Fibroblast of pulmonary artery (primary cell): Measurements from ENCODE around the gene SERAC1.

Source experiments
- DNase-seq: peaks from one replicate; pipeline ENCODE4 v3.0.0-alpha.2; 2010; ENCODE audit warnings: low read depth
- H3K4me3 ChIP-seq: replicated peaks from 2 replicates; pipeline ENCODE4 v1.5.1; 2011; ENCODE audit warnings: low read depth, mild to moderate bottlenecking, control low read depth, low read length, moderate library complexity
- TF ChIP-seq, protein P1 (sequence below): IDR thresholded peaks from 2 replicates; pipeline ENCODE4 v1.5.1; 2011; ENCODE audit warnings: mild to moderate bottlenecking, control low read depth, low read length, inconsistent platforms; ENCODE audit errors: missing control alignments

The SERAC1 gene

DNA sequence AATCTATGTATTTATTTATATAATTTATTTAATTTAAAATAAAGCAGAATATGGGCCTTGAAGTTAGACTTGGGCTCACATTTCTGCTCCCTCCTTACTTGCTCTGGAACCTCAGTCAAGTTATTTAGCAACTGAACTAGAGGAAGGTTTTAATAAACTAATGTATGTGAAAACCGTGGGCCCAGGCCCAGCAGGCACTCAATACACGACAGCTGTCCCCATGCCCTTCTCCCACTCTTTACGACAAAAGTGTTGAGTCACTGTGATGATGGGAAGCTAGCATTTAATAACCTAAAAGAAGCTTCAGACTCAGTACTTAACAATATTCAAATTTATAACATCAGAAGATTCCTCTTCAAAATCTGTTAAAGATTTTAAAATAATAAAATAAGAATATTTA, 46.7 kb downstream of the SERAC1 start:
- H3K4me3 ChIP-seq: no peak overlapping the region
- TF ChIP-seq, protein P1, sequence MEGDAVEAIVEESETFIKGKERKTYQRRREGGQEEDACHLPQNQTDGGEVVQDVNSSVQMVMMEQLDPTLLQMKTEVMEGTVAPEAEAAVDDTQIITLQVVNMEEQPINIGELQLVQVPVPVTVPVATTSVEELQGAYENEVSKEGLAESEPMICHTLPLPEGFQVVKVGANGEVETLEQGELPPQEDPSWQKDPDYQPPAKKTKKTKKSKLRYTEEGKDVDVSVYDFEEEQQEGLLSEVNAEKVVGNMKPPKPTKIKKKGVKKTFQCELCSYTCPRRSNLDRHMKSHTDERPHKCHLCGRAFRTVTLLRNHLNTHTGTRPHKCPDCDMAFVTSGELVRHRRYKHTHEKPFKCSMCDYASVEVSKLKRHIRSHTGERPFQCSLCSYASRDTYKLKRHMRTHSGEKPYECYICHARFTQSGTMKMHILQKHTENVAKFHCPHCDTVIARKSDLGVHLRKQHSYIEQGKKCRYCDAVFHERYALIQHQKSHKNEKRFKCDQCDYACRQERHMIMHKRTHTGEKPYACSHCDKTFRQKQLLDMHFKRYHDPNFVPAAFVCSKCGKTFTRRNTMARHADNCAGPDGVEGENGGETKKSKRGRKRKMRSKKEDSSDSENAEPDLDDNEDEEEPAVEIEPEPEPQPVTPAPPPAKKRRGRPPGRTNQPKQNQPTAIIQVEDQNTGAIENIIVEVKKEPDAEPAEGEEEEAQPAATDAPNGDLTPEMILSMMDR: no peak
- DNase-seq: no peak

DNA sequence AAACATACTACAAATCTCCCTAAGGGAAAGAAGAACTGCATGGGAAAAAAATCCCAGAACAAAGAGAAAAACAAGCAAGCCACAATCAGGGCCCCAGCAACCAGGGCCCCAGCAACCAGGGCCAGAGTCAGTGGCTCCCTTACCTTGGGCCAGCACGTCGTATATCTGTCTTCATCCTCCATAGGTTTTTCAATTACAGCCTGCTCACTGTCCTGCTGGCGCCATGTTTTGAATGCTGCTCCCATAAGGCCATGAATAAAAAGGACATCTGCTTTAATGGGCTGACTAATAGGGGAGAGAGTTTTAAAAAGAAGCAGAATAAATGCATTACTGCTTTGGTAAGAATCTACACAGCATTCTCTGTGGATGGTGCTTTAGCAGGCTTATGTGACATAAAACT, 49.2 kb downstream of the SERAC1 start:
- DNase-seq: no peak

DNA sequence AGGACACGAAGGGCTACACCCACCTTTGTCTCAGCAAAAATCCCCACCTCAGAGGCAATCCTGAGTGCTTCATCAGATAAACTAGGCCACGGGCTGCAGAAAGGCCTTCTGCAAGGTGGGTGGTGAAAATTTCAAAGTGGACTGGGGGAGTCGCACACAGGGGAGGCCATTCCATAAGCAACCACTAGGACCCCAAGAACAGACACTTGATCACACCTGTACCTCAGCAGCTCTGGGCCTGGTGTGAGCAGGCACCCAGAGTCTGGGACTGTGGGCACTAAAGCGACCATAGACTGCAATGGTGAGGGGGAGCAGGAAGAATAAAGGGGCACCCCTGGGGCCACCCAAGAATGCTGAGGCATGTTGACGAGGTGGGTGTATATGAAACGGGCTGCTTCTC, 52.6 kb downstream of the SERAC1 start:
- H3K4me3 ChIP-seq: no peak overlapping the region
- no peak for DNase-seq
- TF ChIP-seq, protein P1: no peak

More for the DNA sequence above, 49.2 kb downstream of the SERAC1 start:
- TF ChIP-seq, protein P1: no peak
- no peak overlapping the region for H3K4me3 ChIP-seq

DNA sequence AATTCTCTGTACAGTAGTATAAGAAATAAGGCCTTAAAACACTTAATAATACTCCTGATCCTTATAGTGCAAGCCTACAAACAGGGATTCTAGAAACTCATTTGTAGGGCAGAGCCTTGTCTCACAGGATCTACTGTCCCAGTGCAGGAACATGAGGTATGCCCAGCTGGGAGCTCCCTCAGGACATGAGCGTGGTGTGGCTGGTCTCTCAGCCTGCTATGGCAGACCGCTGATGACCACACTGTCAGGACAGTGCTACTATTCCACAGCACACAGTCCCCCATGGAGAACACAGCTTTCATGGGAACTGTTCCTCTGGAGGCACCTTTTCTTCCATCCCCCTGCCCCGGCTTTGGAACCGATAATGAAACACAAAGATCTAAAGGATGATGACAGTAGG, 53.0 kb downstream of the SERAC1 start:
- TF ChIP-seq, protein P1: no peak

DNA sequence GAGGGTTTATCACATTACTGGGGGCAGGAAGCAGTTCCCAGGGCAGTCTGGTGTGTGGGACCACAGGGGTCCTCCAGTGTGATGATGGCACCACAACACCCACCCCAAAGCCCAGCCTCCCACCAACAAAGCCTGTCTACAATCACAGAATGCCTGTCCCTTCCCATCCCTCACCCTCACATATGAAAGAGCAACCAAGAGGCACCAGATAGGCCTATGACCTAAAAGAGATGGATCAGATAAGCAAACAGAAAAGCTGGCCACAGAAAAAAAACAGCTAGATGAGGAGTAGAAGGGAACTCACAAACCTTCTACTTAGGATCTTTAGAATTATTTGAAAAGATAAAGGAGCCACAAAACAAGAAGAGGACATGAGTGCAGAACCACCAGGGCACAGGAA, 54.3 kb downstream of the SERAC1 start:
- H3K4me3 ChIP-seq: no peak overlapping the region
- no peak for DNase-seq
- TF ChIP-seq, protein P1: no peak

More for the DNA sequence above, 53.0 kb downstream of the SERAC1 start:
- H3K4me3 ChIP-seq: no peak overlapping the region
- DNase-seq: no peak

DNA sequence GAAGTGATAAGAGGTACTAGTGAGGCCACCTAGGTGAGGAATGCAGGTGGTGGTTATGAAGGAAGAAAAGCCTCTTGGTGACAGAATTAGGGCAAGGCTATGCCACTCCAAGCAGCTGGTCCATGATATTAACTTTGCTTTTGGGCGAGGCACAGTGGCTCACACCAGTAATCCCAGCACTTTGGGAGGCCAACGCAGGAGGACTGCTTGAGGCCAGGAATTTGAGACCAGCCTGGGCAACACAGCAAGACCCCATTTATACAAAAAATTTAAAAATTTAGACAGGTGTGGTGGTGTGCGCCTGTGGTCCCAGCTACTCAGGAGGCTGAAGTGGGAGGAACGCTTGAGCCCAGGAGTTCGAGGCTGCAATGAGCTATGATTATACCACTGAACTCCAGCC, 56.1 kb downstream of the SERAC1 start:
- no peak overlapping the region for H3K4me3 ChIP-seq
- TF ChIP-seq, protein P1: no peak
- no peak for DNase-seq

DNA sequence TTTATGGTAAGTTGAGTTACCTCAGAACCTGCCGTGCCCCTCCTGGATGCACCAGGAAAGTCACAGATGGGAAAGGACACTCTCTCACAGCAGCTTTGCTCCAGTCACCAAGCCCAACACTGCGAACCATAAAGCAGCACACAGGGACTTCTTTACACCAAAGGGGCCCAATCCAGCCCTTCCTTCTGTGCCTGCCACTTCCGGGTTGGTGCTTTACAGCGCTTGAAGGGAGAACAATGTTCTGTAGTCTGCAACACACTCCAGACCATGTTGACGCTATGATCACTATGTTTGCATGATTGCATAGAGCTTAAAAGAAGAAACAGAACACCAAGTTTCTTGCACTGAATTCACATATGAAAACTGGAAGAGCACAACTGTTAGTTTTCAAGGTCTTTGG, 57.1 kb downstream of the SERAC1 start:
- no peak overlapping the region for H3K4me3 ChIP-seq
- TF ChIP-seq, protein P1: no peak
- DNase-seq: no peak
